ENCODE results near the gene LSAMP. TPM values are rescaled to one million over a fixed set of nuclear protein-coding genes. Genes with fewer than 3 reads are reported as not detected.

The LSAMP gene
- total RNA-seq, 2 experiments from 2014 or later = not detected

GRCh38 chr3:116280130-116280740 lies 165.1 kb downstream of the LSAMP start:
- Mint-ChIP-seq H3K9me3 (no peaks in the 10 kb centered on the region), H3K27me3 (no peaks in the 10 kb centered on the region), H3K36me3 (ENCODE audit: low read depth) (no peaks in the 10 kb centered on the region), H3K4me1 (ENCODE audit: low read depth) (no peaks in the 10 kb centered on the region), H3K27ac (no peak overlapping the region), H3K4me3 (no peak overlapping the region)
- intact Hi-C loops (cut with micrococcal nuclease) = no loop called here
- DNase-seq (no peak), ATAC-seq (no peak)
- ChIA-PET CTCF (no interaction called here), POLR2A (no interaction called here)
- TF ChIP-seq CTCF (IDR thresholded peaks at IDR 0.05) = no peak

GRCh38 chr3:116276675-116277074 lies 168.6 kb downstream of the LSAMP start:
- Mint-ChIP-seq H3K9me3 (no peaks in the 10 kb centered on the region), H3K27ac (no peak overlapping the region), H3K27me3 (no peaks in the 10 kb centered on the region), H3K36me3 (ENCODE audit: low read depth) (no peaks in the 10 kb centered on the region), H3K4me3 (no peak overlapping the region), H3K4me1 (ENCODE audit: low read depth) (no peaks in the 10 kb centered on the region)
- ATAC-seq (no peak), DNase-seq (no peak)
- ChIA-PET CTCF (no interaction called here), POLR2A (no interaction called here)
- TF ChIP-seq CTCF (IDR thresholded peaks at IDR 0.05) = no peak
- intact Hi-C loops (cut with micrococcal nuclease) = no loop called here

- ChIA-PET POLR2A (no interaction called here), CTCF (no interaction called here)
- no peak for TF ChIP-seq CTCF (IDR thresholded peaks at IDR 0.05)
Measured at GRCh38 chr3:116270056-116270455, 175.2 kb downstream of the LSAMP start.

DNA sequence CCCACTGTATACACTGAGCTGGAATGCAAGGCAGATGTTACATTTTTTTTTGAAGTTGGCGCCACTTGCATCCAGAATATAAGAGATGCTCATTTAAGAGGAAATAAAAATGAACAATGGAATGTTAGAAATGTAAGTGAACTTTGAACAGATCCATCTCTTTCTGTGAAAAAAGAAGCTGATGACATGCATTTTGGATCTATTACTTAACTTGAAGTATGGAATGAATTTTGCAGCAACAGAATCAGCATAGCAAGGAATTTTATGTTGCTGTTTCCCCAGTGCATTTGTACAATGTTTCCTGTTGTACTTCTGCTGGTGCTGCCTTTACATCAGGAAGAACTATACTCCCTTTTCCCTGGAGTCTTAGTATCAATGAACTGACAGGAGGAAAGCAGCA lies 178.2 kb downstream of the LSAMP start:
- ATAC-seq (no peak), DNase-seq (no peak)
- intact Hi-C loops (cut with micrococcal nuclease) = no loop called here
- POLR2A ChIA-PET = no interaction called here
- Mint-ChIP-seq H3K27me3 (no peaks in the 10 kb centered on the region), H3K9me3 (no peaks in the 10 kb centered on the region), H3K27ac (no peak overlapping the region), H3K4me3 (no peak overlapping the region), H3K36me3 (ENCODE audit: low read depth) (no peaks in the 10 kb centered on the region), H3K4me1 (ENCODE audit: low read depth) (no peaks in the 10 kb centered on the region)
- no peak for TF ChIP-seq CTCF (IDR thresholded peaks at IDR 0.05)
- CTCF ChIA-PET = no interaction called here

More at GRCh38 chr3:116270056-116270455, 175.2 kb downstream of the LSAMP start:
- Mint-ChIP-seq H3K36me3 (ENCODE audit: low read depth) (no peaks in the 10 kb centered on the region), H3K9me3 (no peaks in the 10 kb centered on the region), H3K4me1 (ENCODE audit: low read depth) (no peaks in the 10 kb centered on the region), H3K27ac (no peak overlapping the region), H3K4me3 (no peak overlapping the region), H3K27me3 (no peaks in the 10 kb centered on the region)
- DNase-seq = no peak
- intact Hi-C loops (cut with micrococcal nuclease) = no loop called here
- no peak for ATAC-seq

GRCh38 chr3:116265976-116266584 lies 179.2 kb downstream of the LSAMP start:
- ChIA-PET CTCF (no interaction called here), POLR2A (no interaction called here)
- no peaks in the 10 kb centered on the region for H3K4me1 Mint-ChIP-seq (ENCODE audit: low read depth)
- TF ChIP-seq CTCF (IDR thresholded peaks at IDR 0.05) = no peak
- no peak overlapping the region for H3K4me3 Mint-ChIP-seq
- H3K27ac Mint-ChIP-seq = no peak overlapping the region
- H3K36me3 Mint-ChIP-seq (ENCODE audit: low read depth) = no peaks in the 10 kb centered on the region
- no peaks in the 10 kb centered on the region for H3K9me3 Mint-ChIP-seq
- intact Hi-C loops (cut with micrococcal nuclease) = no loop called here
- no peak for DNase-seq
- H3K27me3 Mint-ChIP-seq = no peaks in the 10 kb centered on the region
- ATAC-seq = no peak

Measured in activated CD8-positive, alpha-beta T cell treated with anti-CD3 and anti-CD28 coated beads for 36 hours (primary cell).